HepG2 (cell line): Measurements from ENCODE around the gene SH2D2A. TPM values are rescaled to one million over a fixed set of nuclear protein-coding genes. Genes with fewer than 3 reads are reported as not detected.

Experiments used
- ATAC-seq: fragments of 200-7000 bp; cut with Tn5 transposase; 3 replicates; pipeline ENCODE4 v1.9.1; 2020; ENCODE audit warnings: mild to moderate bottlenecking, moderate library complexity
- BruUV-seq: library from RNA; stranded (reverse); fragments of 400-500 nt; replicated peaks from 2 replicates; lab custom pipeline; 2021; lab: Mats Ljungman, UMichigan
- CTCF ChIA-PET: fragments of 300-600 bp; formaldehyde crosslinking; extraction: SDS; loops from one replicate; lab custom pipeline; 2021; ENCODE audit warnings: low total read pairs, inconsistent platforms, low intra/inter-chr PET ratio; lab: Yijun Ruan, JAX
- POLR2A ChIA-PET: fragments of 350-600 bp; sonication (Branson Sonifier 250); formaldehyde crosslinking; loops from one replicate; lab custom pipeline; 2020; ENCODE audit warnings: antibody characterized with exemption, inconsistent platforms; lab: Yijun Ruan, JAX
- DNase-seq: peaks from one replicate; pipeline ENCODE4 v3.0.0-alpha.2; 2015; ENCODE audit warnings: low spot score
- FAIRE-seq: peaks from 3 replicates; lab custom pipeline; 2011; peaks lifted over from hg19 to GRCh38; lab: Jason Lieb, UNC
- H2AFZ ChIP-seq: one replicate; pipeline ENCODE4 v1.6.1; 2011; ENCODE audit warnings: low read length, inconsistent platforms
- H3K27ac ChIP-seq: fragments of 300-600 bp; 3 replicates; pipeline ENCODE4 v1.8.0; 2011; ENCODE audit warnings: mixed run types, mild to moderate bottlenecking, mixed read lengths, low read length, inconsistent platforms; ENCODE audit not compliant: insufficient read depth; ENCODE audit errors: extremely low read length
- H3K27me3 ChIP-seq, 2 experiments: fragments of 200-600 bp in 1 of 2; 2 replicates in 1 of 2; 3 replicates in 1 of 2; pipeline versions ENCODE4 v1.6.0 to v1.8.0; 2011; ENCODE audit warnings: low read length in 2 of 2, mild to moderate bottlenecking in 2 of 2, moderate library complexity in 2 of 2, inconsistent platforms in 1 of 2; ENCODE audit not compliant: insufficient read depth in 2 of 2, control insufficient read depth in 1 of 2
- H3K36me3 ChIP-seq, 2 experiments: fragments of 200-600 bp in 1 of 2; replicated peaks in 1 of 2; 2 replicates in 1 of 2; 3 replicates in 1 of 2; pipeline versions ENCODE4 v1.5.1 to v1.8.0; 2011; ENCODE audit warnings: low read length in 2 of 2, inconsistent platforms in 1 of 2; ENCODE audit not compliant: insufficient read depth in 2 of 2, control insufficient read depth in 1 of 2
- H3K4me1 ChIP-seq: 2 replicates; pipeline ENCODE4 v1.5.1; 2012; ENCODE audit warnings: low read length, inconsistent platforms; ENCODE audit not compliant: insufficient read depth
- H3K4me2 ChIP-seq: 2 replicates; pipeline ENCODE4 v1.6.0; 2011; ENCODE audit warnings: low read depth, low read length, inconsistent platforms
- H3K4me3 ChIP-seq, 3 experiments: fragments of 200-600 bp in 1 of 3; sonication (generic), shearing (Covaris generic) in 1 of 3; replicated peaks in 1 of 3; 2 replicates each; pipeline ENCODE4 v1.5.1; 2011 to 2016; ENCODE audit warnings: low read length in 3 of 3, inconsistent platforms in 2 of 3, low read depth in 2 of 3, mild to moderate bottlenecking in 2 of 3, control low read depth in 1 of 3, mixed read lengths in 1 of 3; ENCODE audit not compliant: insufficient read depth in 1 of 3
- H3K79me2 ChIP-seq: one replicate; pipeline ENCODE4 v1.6.1; 2011; ENCODE audit warnings: low read length, inconsistent platforms; ENCODE audit not compliant: insufficient read depth
- H3K9ac ChIP-seq: 2 replicates; pipeline ENCODE4 v1.6.0; 2011; ENCODE audit warnings: mild to moderate bottlenecking, low read depth, low read length, inconsistent platforms; ENCODE audit not compliant: insufficient read depth
- H3K9me3 ChIP-seq: 2 replicates; pipeline ENCODE4 v1.5.1; 2012; ENCODE audit warnings: mild to moderate bottlenecking, low read length
- H4K20me1 ChIP-seq: 2 replicates; pipeline ENCODE4 v1.6.0; 2011; ENCODE audit warnings: inconsistent platforms, mild to moderate bottlenecking, low read length, moderate library complexity; ENCODE audit not compliant: insufficient read depth
- ATRX ChIP-seq: sonication (generic); formaldehyde crosslinking; IDR thresholded peaks from 2 replicates; pipeline ENCODE4 v1.4.0; 2020; ENCODE audit warnings: missing genetic modification reagents, borderline replicate concordance
- E2F1 ChIP-seq: sonication (generic); formaldehyde crosslinking; IDR thresholded peaks from 2 replicates; pipeline ENCODE4 v1.5.0; 2020; ENCODE audit warnings: missing genetic modification reagents
- GPN1 ChIP-seq: sonication (generic); formaldehyde crosslinking; IDR thresholded peaks from 2 replicates; pipeline ENCODE4 v1.5.1; 2020; ENCODE audit warnings: missing genetic modification reagents, borderline replicate concordance
- GTF3A ChIP-seq: sonication (generic); formaldehyde crosslinking; conservative IDR thresholded peaks from 2 replicates; pipeline ENCODE4 v1.4.0; 2020; ENCODE audit warnings: mild to moderate bottlenecking, missing genetic modification reagents
- MAX ChIP-seq: IDR thresholded peaks from 2 replicates; pipeline ENCODE4 v1.6.1; 2012; ENCODE audit warnings: inconsistent platforms
- REXO4 ChIP-seq: sonication (generic); formaldehyde crosslinking; IDR thresholded peaks from 2 replicates; pipeline ENCODE4 v1.8.0; 2022; ENCODE audit warnings: missing genetic modification reagents, mild to moderate bottlenecking, borderline replicate concordance
- SCMH1 ChIP-seq: sonication (generic); formaldehyde crosslinking; IDR thresholded peaks from 2 replicates; pipeline ENCODE4 v1.9.0; 2021; ENCODE audit warnings: missing genetic modification reagents, mild to moderate bottlenecking, borderline replicate concordance
- SMC3 ChIP-seq: IDR thresholded peaks from 2 replicates; pipeline ENCODE4 v1.6.1; 2011; ENCODE audit warnings: low read length, improper control_type of control experiment
- SRY ChIP-seq: sonication (generic); formaldehyde crosslinking; IDR thresholded peaks from 2 replicates; pipeline ENCODE4 v1.8.0; 2022; ENCODE audit warnings: mild to moderate bottlenecking, missing genetic modification reagents
- TP53 ChIP-seq: sonication (generic); formaldehyde crosslinking; conservative IDR thresholded peaks from 2 replicates; pipeline ENCODE4 v1.4.0; 2020; ENCODE audit warnings: missing genetic modification reagents
- TRIM22 ChIP-seq: fragments of 450-650 bp; IDR thresholded peaks from 2 replicates; pipeline ENCODE4 v1.6.1; 2017
- ZBTB14 ChIP-seq: sonication (generic); formaldehyde crosslinking; IDR thresholded peaks from 2 replicates; pipeline ENCODE4 v1.4.0; 2020; ENCODE audit warnings: missing genetic modification reagents
- ZNF264 ChIP-seq: sonication (generic); formaldehyde crosslinking; IDR thresholded peaks from 2 replicates; pipeline ENCODE4 v1.4.0; 2020; ENCODE audit warnings: missing genetic modification reagents
- ZNF816 ChIP-seq: sonication (generic); formaldehyde crosslinking; IDR thresholded peaks from 2 replicates; pipeline ENCODE4 v1.8.0; 2022; ENCODE audit warnings: missing genetic modification reagents, mild to moderate bottlenecking, borderline replicate concordance
- WGBS: methylation state at CpG from one replicate; pipeline ENCODE4 v1.1.6; 2017; ENCODE audit warnings: low lambda C conversion rate; 5-methylcytosine and 5-hydroxymethylcytosine counted together
- in situ Hi-C: cut with HindIII; loops from 2 replicates; pipeline ENCODE4 v1.10.0; 2017; ENCODE audit warnings: low pct_unique_long_range_greater_than_20kb; ENCODE audit not compliant: extremely low pct_ligation_motif_present
- intact Hi-C: fragments of 100-400 bp; cut with micrococcal nuclease; formaldehyde crosslinking; loops from one replicate; pipeline ENCODE4 v1.10.0; 2022; ENCODE audit not compliant: unreplicated experiment
- polyA plus RNA-seq, 8 experiments: library from polyadenylated mRNA; depleted of rRNA in 3 of 8; stranded (reverse) in 7 of 8; unstranded in 1 of 8; fragments of >200 nt; fragmentation: Illumina TruSeq in 4 of 8; extraction: Trizol in 4 of 8; gene quantifications; 2 replicates each; pipeline versions ENCODE4 v1.2.1 to v1.2.3, GENCODE V29; 2011 to 2016; ENCODE audit warnings: low read depth in 4 of 8, missing spikeins in 1 of 8, mixed read lengths in 1 of 8; ENCODE audit not compliant: insufficient read depth in 1 of 8
- total RNA-seq, 5 experiments: library from RNA; depleted of rRNA; stranded (reverse); fragments of >200 nt; fragmentation: Illumina TruSeq; extraction: Trizol; gene quantifications; 2 replicates each; pipeline ENCODE4 v1.2.3, GENCODE V29; 2016; ENCODE audit warnings: low read depth in 1 of 5

SH2D2A gene
- total and polyA plus RNA-seq, 2 of the 13 experiments (the other 11 are each of a cell fraction or from before 2014, with no cell fraction given): 0.57 to 0.73 TPM

- intact Hi-C loops: no loop called here
- no peak overlapping the region for H3K4me3 ChIP-seq
- peaks cover 17 to 71% of the 10 kb centered on the region in 2 experiments for H3K27me3 ChIP-seq
- H3K9ac ChIP-seq: no peak overlapping the region
- ChIA-PET CTCF (no interaction called here), POLR2A (no interaction called here)
- H3K9me3 ChIP-seq: no peaks in the 10 kb centered on the region
- H4K20me1 ChIP-seq: 0 out of 2 replicates have a peak, but pooled peaks cover 2% of the 10 kb centered on the region
- no peaks in the 10 kb centered on the region for H3K79me2 ChIP-seq
- H3K4me2 ChIP-seq: no peak overlapping the region
- in situ Hi-C loops: no loop called here
- ATAC-seq (no peak), FAIRE-seq (no peak), DNase-seq (no peak)
- no peaks in the 10 kb centered on the region for H3K36me3 ChIP-seq
- no TSS peak for BruUV-seq
- no peak for TF ChIP-seq ZNF816 (CRISPR knock-in tag)
- no peak overlapping the region for H2AFZ ChIP-seq
- H3K27ac ChIP-seq: no peak overlapping the region
- H3K4me1 ChIP-seq: peaks cover 39% of the 10 kb centered on the region
- WGBS: 16% methylated on average over 3 of the region's 3 CpGs
Measured at GRCh38 chr1:156856282-156856785, 39.7 kb upstream of the SH2D2A start.

GRCh38 chr1:156854634-156855033, 38.0 kb upstream of the SH2D2A start:
- Histone ChIP-seq H3K4me2 (no peak overlapping the region), H3K27ac (no peak overlapping the region), H3K79me2 (no peaks in the 10 kb centered on the region), H3K9ac (no peak overlapping the region), H3K9me3 (no peaks in the 10 kb centered on the region), H3K4me1 (peaks cover 29% of the 10 kb centered on the region), H3K4me3 (no peak overlapping the region), H4K20me1 (no peaks in the 10 kb centered on the region), H3K36me3 (no peaks in the 10 kb centered on the region), H2AFZ (no peak overlapping the region), H3K27me3 (peaks cover 11 to 54% of the 10 kb centered on the region in 2 experiments; a peak in 3 of 5 replicates)
- no peak for FAIRE-seq
- no peak for DNase-seq
- ChIA-PET POLR2A (no interaction called here), CTCF (no interaction called here)
- in situ Hi-C loops (no loop called here), intact Hi-C loops (no loop called here)
- WGBS: 16% methylated on average over 3 of the region's 3 CpGs
- no TSS peak for BruUV-seq
- no peak for ATAC-seq
- TF ChIP-seq E2F1 (CRISPR knock-in tag) (no peak), ZBTB14 (CRISPR knock-in tag) (no peak), SCMH1 (CRISPR knock-in tag) (no peak), SMC3 (no peak), MAX (no peak), TP53 (no peak), GPN1 (CRISPR knock-in tag) (no peak), REXO4 (CRISPR knock-in tag) (no peak), ZNF264 (CRISPR knock-in tag) (no peak), TRIM22 (no peak), GTF3A (CRISPR knock-in tag) (no peak), ATRX (CRISPR knock-in tag) (no peak), SRY (no peak)
